Lower lobe of right lung (tissue), 2 donors: ENCODE measurements around the gene ACSL3. TPM values are rescaled to one million over a fixed set of nuclear protein-coding genes. Genes with fewer than 3 reads are reported as not detected.

ENCODE experiments used
- ATAC-seq, 2 donors: fragments of 200-7000 bp; cut with Tn5 transposase; one replicate each; pipeline ENCODE4 v1.9.1; 2020 to 2022; ENCODE audit warnings: mild to moderate bottlenecking in 2 of 2, moderate library complexity in 2 of 2
- DNase-seq: peaks from one replicate; pipeline ENCODE4 v3.0.0-alpha.2; 2020
- H3K27ac ChIP-seq: fragments of 200-600 bp; one replicate; pipeline ENCODE4 v1.8.0; 2022
- H3K27me3 ChIP-seq: fragments of 200-600 bp; one replicate; pipeline ENCODE4 v1.8.0; 2022; ENCODE audit warnings: low read depth
- H3K36me3 ChIP-seq: fragments of 200-600 bp; one replicate; pipeline ENCODE4 v1.8.0; 2022; ENCODE audit warnings: mild to moderate bottlenecking
- H3K4me1 ChIP-seq: fragments of 200-600 bp; one replicate; pipeline ENCODE4 v1.8.0; 2022
- H3K4me3 ChIP-seq: fragments of 200-600 bp; one replicate; pipeline ENCODE4 v1.8.0; 2022; ENCODE audit warnings: mild to moderate bottlenecking
- H3K9me3 ChIP-seq: fragments of 200-600 bp; one replicate; pipeline ENCODE4 v1.8.0; 2022
- CTCF ChIP-seq: fragments of 200-600 bp; IDR thresholded peaks from one replicate; pipeline ENCODE4 v1.8.0; 2022; ENCODE audit warnings: antibody characterized with exemption, mild to moderate bottlenecking
- intact Hi-C: fragments of 100-400 bp; cut with DNase I; formaldehyde crosslinking; loops from one replicate; pipeline ENCODE4 v1.11.0; 2022
- total RNA-seq: library from RNA; stranded (reverse); fragmentation: NEBNext Ultra II Directional; extraction: Animal tissue kit (Norgen Biotek cat#: 25700); gene quantifications from one replicate; pipeline ENCODE4 v1.2.1, GENCODE V29; 2021
- donor health status: DM: no; HTN: yes; CAD: no; lungs with severe emphysema.

ACSL3 gene
- total RNA-seq, 1 donor from 2014 or later = 74.2 TPM

- no peaks in the 10 kb centered on the region for H3K9me3 ChIP-seq
- H3K4me3 ChIP-seq = no peak overlapping the region
- H3K4me1 ChIP-seq = no peaks in the 10 kb centered on the region
- peak; percentile 35 to 59 for ATAC-seq
- H3K27me3 ChIP-seq = no peaks in the 10 kb centered on the region
- TF ChIP-seq CTCF = no peak
- intact Hi-C loops = no loop called here
- no peak overlapping the region for H3K27ac ChIP-seq
- H3K36me3 ChIP-seq = no peaks in the 10 kb centered on the region
- DNase-seq = no peak
These were observed 98.5 kb downstream of the ACSL3 start for GRCh38 chr2:222959358-222959757.

GRCh38 chr2:222960126-222960525, 99.3 kb downstream of the ACSL3 start:
- H3K9me3 ChIP-seq = no peaks in the 10 kb centered on the region
- no peaks in the 10 kb centered on the region for H3K36me3 ChIP-seq
- DNase-seq = no peak
- no peak overlapping the region for H3K27ac ChIP-seq
- intact Hi-C loops = no loop called here
- no peak overlapping the region for H3K4me3 ChIP-seq
- TF ChIP-seq CTCF = no peak
- no peaks in the 10 kb centered on the region for H3K27me3 ChIP-seq
- H3K4me1 ChIP-seq = no peaks in the 10 kb centered on the region
- no peak for ATAC-seq

- no peaks in the 10 kb centered on the region for H3K27me3 ChIP-seq
- intact Hi-C loops = no loop called here
- H3K9me3 ChIP-seq = no peaks in the 10 kb centered on the region
- no peak for DNase-seq
- no peak overlapping the region for H3K4me3 ChIP-seq
- H3K27ac ChIP-seq = no peak overlapping the region
- H3K4me1 ChIP-seq = no peaks in the 10 kb centered on the region
- no peaks in the 10 kb centered on the region for H3K36me3 ChIP-seq
- no peak for TF ChIP-seq CTCF
- ATAC-seq = no peak
These were observed 102.8 kb downstream of the ACSL3 start for GRCh38 chr2:222963641-222964040.

GRCh38 chr2:222964376-222965031, 103.7 kb downstream of the ACSL3 start:
- H3K4me3 ChIP-seq = no peak overlapping the region
- no peak for ATAC-seq
- no peaks in the 10 kb centered on the region for H3K9me3 ChIP-seq
- H3K27ac ChIP-seq = no peak overlapping the region
- no peak for TF ChIP-seq CTCF
- H3K4me1 ChIP-seq = no peaks in the 10 kb centered on the region
- intact Hi-C loops = no loop called here
- no peak for DNase-seq
- H3K27me3 ChIP-seq = no peaks in the 10 kb centered on the region
- no peaks in the 10 kb centered on the region for H3K36me3 ChIP-seq

GRCh38 chr2:222965555-222965954, 104.7 kb downstream of the ACSL3 start:
- no peak overlapping the region for H3K4me3 ChIP-seq
- no peaks in the 10 kb centered on the region for H3K4me1 ChIP-seq
- H3K27me3 ChIP-seq = no peaks in the 10 kb centered on the region
- no peak for TF ChIP-seq CTCF
- ATAC-seq (no peak), DNase-seq (no peak)
- H3K27ac ChIP-seq = no peak overlapping the region
- no peaks in the 10 kb centered on the region for H3K36me3 ChIP-seq
- no peaks in the 10 kb centered on the region for H3K9me3 ChIP-seq
- intact Hi-C loops = no loop called here
